Stimulated activated naive CD4-positive, alpha-beta T cell (primary cell): ENCODE measurements around the gene PSME3.

Experiments
- DNase-seq, 6 experiments: peaks; one replicate each; lab custom pipeline; 2025; lab: John Stamatoyannopoulos, UW

PSME3 gene, protein sequence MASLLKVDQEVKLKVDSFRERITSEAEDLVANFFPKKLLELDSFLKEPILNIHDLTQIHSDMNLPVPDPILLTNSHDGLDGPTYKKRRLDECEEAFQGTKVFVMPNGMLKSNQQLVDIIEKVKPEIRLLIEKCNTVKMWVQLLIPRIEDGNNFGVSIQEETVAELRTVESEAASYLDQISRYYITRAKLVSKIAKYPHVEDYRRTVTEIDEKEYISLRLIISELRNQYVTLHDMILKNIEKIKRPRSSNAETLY

GRCh38 chr17:42832934-42833766 lies at the start of gene PSME3:
Gene PSME3 (plus strand): TSS chr17:42833397. CDS start chr17:42833632, 235 bp downstream.
- DNase-seq = peak; percentile 81 to 97 (median 90)

- DNase-seq = no peak
These were observed 49.4 kb upstream of the PSME3 start for GRCh38 chr17:42783791-42784138.

- no peak for DNase-seq
These were observed 48.8 kb upstream of the PSME3 start for GRCh38 chr17:42784409-42784808.

DNA sequence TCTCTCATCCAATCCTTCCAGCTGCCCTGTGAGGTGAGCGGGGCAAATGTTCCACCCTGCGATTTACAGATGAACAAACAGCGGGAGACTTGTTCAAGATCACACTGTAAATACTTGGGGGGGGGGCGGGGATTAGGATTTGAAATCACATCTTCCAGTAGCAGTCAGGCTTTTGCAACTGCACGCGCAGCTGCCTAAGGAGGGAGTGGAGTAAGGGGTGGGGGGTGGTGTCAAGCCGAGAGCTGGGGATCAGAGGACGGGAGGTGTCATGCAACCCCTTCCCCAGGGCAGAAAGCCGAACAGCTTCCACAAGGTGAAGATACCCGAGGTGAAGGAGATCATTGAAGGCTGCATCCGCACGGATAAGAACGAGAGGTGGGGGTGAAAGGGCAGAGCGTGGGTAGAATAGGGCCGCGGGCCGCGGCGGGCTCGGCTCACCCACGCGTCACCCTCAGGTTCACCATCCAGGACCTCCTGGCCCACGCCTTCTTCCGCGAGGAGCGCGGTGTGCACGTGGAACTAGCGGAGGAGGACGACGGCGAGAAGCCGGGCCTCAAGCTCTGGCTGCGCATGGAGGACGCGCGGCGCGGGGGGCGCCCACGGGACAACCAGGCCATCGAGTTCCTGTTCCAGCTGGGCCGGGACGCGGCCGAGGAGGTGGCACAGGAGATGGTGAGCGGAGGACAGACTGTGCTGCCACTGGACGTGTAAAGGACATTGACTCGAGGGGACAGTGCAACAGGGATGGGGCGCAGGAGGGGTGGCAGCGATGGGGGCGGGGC lies 48.2 kb upstream of the PSME3 start:
- DNase-seq = peak in 1 of 6 experiments; percentile 10

GRCh38 chr17:42787266-42787665 lies 45.9 kb upstream of the PSME3 start:
- no peak for DNase-seq

DNA sequence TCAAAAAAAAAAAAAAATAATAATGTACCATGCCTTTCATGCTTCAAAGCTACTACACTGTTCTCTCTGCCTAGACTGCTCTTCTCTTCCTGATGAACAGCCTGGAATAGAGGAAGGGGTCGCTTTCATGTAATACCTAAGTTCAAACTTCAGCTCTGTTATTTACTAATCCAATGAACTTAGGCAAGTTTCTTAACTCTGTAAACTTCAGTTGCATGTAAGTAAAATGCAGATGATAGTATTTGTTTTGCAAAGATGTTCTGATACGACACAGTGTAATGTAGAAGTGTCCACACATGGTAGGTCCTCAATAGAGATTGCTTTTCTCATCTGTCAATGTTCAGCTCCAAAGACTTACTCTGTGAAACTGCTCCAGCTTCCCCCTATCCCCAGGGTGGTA lies 41.2 kb upstream of the PSME3 start:
- DNase-seq = no peak

- no peak for DNase-seq
These were observed 40.7 kb upstream of the PSME3 start for GRCh38 chr17:42792545-42792944.

DNA sequence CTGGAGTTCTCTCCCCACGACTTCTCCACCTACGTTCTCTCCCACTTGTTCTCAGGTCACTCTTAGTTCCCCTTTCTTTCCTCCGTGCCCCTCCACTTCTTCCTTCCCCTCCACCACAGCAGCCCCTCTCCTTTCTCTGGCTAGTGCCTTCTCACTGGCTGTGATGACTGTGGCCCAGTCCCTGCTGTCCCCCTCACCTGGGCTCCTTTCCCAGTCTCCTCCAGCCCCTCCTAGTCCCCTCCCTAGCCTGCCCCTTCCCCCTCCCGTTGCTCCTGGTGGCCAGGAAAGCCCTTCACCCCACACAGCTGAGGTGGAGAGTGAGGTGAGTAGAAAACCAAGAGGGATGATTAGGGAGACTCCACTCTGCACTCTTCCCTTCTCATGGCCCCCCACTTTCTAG lies 38.1 kb upstream of the PSME3 start:
- no peak for DNase-seq

DNA sequence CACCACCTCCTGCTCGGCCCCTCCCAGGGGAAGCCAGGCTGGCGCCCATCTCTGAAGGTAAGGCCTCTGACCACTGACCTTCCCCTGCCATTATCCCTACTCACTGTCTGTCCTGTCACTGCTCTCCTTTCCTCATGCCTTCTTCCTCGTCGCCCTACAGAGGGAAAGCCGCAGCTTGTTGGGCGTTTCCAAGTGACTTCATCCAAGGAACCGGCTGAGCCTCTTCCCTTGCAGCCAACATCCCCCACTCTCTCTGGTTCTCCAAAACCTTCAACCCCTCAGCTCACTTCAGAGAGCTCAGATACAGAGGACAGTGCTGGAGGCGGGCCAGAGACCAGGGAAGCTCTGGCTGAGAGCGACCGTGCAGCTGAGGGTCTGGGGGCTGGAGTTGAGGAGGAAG lies 37.7 kb upstream of the PSME3 start:
- no peak for DNase-seq

DNA sequence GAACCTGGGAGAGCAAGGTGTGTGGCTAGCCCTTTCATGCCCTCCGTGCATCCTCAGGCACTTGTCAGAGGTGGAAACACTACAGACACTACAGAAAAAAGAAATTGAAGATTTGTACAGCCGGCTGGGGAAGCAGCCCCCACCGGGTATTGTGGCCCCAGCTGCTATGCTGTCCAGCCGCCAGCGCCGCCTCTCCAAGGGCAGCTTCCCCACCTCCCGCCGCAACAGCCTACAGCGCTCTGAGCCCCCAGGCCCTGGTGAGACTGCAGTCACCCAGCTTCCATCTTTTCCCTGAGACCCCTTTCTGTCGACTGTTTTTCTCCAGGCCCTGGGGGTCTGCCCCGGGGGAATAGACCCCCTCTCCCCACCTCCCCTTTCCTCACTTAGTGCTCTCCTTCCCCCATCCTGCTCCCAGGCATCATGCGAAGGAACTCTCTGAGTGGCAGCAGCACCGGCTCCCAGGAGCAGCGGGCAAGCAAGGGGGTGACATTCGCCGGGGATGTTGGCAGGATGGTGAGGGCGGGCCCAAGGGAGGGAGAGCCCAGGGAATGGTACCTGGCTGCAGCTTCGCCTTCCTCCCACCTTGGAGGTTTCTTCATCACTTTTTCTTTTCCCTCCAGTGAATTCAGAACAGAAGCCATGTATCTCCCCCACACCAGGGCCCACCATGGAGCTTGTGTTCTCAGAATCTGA lies 37.0 kb upstream of the PSME3 start:
- DNase-seq = no peak

DNA sequence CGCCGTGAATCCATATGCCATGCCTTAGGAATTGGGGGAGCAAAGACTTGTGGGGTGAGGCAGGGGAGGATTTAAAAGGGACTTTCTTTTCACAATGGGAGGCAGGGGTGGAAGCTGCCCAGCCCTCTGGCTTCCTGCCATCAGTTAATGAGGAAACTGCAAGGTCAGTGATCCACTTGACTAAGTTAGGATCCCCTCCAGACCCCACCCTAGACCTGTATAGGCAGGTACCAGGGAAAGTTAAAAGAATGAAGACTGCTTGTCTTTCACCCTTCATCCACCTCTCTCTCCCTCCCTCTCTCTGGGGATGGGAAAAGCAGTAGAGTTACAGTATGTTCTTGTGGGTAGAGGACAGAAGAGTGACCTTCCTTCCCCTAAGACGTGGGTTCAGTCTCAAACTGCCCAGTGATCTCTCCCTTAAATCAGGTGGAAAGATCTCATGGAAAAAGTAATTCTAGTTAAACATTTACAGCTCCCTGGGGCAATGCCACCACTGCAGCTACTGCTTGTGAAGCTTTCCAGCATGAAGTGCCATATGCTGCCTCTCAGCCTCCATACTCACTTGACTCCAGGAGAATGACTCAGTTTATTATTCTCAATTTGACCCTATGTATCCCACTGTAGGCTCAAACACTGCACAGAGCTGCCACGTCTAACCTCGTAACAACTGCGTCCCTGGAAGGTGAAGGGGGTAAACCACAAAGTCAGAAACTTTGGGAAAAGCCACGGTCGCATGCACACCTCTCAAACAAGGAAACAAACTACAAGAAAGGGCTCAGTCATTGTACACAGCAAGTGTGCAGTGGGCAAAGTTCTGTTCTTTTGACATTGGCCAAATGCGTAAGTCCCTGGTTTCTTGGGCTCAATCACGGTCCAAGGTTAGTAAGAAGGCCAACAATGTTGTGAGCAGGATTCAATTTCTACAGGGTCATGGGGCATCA lies 35.9 kb upstream of the PSME3 start:
- DNase-seq = no peak

DNA sequence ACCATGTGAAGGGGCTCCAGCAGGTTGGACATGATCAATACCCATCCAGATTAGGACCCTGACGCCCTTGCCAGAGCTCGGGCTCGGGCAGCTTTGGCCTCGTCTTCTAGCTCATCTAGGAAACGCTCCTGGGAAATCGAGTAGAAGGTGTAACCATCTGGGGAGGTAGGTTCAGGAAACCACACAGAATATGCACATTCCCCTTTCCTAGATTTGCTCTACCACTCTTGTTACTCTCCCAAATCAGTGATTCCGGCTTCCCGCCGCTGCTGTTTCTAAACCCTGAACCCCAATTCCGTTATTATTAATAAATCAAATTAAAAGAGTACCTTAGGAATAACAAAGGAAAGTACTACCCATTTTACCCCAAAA lies 35.2 kb upstream of the PSME3 start:
- no peak for DNase-seq

DNA sequence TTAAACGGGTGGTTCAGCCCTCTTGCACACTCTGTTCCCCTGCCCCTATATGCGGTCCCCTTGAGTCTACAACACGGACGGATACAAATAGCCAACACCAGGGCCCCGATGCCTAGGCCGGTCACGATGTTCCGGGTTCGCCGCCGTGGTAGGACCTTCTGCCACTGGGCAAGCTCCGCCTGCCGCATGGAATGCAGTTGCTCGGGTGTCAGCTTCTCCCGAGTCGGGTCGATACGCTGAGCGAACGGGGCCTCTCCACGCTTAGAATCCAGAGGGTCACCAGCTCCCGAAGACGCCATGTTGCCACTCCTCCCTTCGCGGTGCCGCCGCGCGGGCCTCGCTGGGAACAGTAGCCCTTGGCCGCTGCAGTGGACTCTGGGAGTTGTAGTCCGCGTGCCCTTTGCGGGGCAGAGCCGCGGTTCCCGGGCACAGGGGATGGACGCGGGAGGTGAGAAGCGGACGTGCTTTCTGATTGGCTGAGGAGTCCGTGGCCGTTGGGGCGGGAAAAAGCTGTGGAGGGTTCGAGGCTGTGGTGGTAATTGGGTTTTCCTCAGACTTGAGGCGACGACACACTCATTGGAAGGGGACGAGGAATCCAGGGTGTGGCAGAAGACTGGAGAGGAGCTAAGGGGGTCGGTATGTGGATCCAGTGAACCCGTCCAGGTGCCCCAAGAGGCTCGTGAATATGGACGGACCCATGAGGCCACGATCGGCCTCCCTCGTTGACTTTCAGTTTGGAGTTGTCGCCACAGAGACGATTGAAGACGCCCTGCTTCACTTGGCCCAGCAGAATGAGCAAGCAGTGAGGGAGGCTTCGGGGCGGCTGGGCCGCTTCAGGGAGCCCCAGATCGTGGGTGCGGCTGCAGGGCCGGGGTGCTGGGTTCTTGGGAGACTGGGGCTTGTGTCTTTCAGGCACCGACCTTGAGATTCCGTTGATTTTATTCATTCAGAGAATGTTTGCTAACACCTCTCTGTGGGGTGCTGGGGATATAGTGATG lies 34.5 kb upstream of the PSME3 start, which contains the start of the genes CNTD1 and COA3:
Gene CNTD1 (plus strand): TSS at position 479 of the 998 bp plus-strand sequence. CDS start 207 bp downstream, at position 686.
Gene COA3 (minus strand): TSS at position 322 of the 998 bp plus-strand sequence. CDS start 23 bp downstream, at position 299.
- DNase-seq = peak; percentile 28 to 61 (median 47)

GRCh38 chr17:42803074-42803883 lies 29.9 kb upstream of the PSME3 start:
- DNase-seq = no peak

- no peak for DNase-seq
These were observed 28.3 kb upstream of the PSME3 start for GRCh38 chr17:42804918-42805367.

DNA sequence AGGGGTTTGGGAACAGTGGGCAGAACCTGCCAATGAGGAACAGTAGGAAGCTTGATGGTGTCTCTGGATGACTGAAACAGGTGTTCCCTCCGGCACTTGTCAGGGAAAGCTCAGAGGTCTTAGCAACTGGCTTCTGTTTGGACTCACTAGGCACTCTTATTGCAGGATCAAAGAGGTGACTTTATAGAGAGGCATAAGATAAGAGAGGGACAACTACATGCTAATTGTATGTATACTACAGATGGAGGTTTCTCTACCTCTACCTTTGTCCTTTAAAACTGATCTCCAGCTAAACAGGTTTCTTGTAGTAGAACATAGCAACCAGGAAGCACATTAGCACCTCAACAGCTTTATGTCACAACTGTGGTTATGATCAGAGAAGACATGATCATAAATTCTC lies 26.9 kb upstream of the PSME3 start:
- no peak for DNase-seq

- DNase-seq = no peak
These were observed 23.9 kb upstream of the PSME3 start for GRCh38 chr17:42809250-42809649.

DNA sequence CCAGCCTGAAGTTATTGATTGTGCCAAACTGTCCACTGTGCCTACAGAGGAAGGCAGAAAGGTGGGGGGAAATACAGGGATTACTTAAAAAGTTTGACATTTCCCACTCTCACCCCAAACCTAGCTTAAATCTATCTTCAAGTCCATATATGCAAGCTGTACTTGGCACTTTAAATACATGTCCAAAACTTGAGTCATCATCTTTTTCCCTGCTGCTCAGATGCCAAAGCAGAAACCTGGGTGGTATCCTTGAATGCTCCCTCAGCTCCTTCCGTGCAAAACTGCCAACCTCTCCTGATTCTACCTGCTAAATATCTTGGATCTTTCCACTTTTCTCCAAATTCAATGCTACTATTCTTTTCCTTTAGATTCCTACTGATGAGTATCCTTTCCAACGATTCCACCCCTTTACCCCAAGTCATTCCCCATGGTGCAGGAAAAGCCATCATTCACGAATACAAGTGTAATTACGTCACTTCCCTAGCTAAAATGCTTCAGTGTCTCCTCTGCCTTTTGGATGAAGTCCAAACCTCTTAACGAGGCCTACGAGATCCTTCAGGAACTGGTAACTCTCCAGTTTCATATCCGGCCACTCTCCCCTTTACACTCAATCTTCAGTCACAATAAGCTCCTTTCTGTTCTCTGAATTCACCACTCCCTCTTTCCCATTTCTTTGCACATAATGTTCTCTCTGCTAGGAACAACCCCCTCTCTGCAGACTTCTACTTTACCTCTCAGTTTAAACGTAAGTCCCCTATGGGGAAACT lies 18.4 kb upstream of the PSME3 start:
- no peak for DNase-seq
